PFSK-1 (cell line): ENCODE results near the gene OST4.

ENCODE experiments used
- FOXP2 ChIP-seq: optimal IDR thresholded peaks from 2 replicates; pipeline ENCODE3; 2011; ENCODE audit warnings: borderline replicate concordance, control low read depth, inconsistent platforms; ENCODE audit not compliant: insufficient read depth; ENCODE audit errors: extremely low read length, extremely low read depth
- POLR2AphosphoS5 ChIP-seq: IDR thresholded peaks from 2 replicates; pipeline ENCODE4 v1.6.1; 2012; ENCODE audit warnings: low read depth, mild to moderate bottlenecking, control low read depth, low read length, moderate library complexity
- SIN3A ChIP-seq: IDR thresholded peaks from 2 replicates; pipeline ENCODE4 v1.6.1; 2012; ENCODE audit warnings: mild to moderate bottlenecking, low read length, moderate library complexity, borderline replicate concordance; ENCODE audit not compliant: insufficient read depth
- TAF1 ChIP-seq: IDR thresholded peaks from 2 replicates; pipeline ENCODE4 v1.6.1; 2012; ENCODE audit warnings: low read length, control low read depth, borderline replicate concordance; ENCODE audit not compliant: insufficient read depth
- TF ChIP-seq, protein P1 (sequence below), 2 experiments: IDR thresholded peaks; 2 replicates each; pipeline versions ENCODE4 v1.6.1 to v1.8.0; 2011 to 2012; ENCODE audit warnings: low read depth in 2 of 2, low read length in 2 of 2, control low read depth in 1 of 2, inconsistent platforms in 1 of 2, mild to moderate bottlenecking in 1 of 2, moderate library complexity in 1 of 2; ENCODE audit not compliant: insufficient read depth in 1 of 2

Gene OST4

DNA sequence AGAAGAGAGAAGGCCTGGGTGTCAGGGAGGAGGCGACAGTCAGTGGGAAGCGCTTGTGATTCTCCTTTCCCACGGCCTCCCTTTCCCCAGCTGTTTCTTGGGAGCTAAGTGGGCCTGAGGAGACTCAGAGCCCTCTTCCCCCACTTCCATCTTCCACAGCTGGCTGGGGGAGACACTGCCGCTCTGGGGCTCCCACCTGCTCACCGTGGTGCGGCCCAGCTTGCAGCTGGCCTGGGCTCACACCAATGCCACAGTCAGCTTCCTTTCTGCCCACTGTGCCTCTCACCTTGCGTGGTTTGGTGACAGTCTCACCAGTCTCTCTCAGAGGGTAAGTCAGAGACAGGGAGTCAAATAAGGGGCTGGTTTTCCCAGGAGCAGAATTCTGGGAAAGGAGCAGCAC is 31.6 kb downstream of the OST4 start:
- TF ChIP-seq TAF1 (no peak), SIN3A (no peak), POLR2AphosphoS5 (no peak), FOXP2 (no peak)
- TF ChIP-seq, protein P1, sequence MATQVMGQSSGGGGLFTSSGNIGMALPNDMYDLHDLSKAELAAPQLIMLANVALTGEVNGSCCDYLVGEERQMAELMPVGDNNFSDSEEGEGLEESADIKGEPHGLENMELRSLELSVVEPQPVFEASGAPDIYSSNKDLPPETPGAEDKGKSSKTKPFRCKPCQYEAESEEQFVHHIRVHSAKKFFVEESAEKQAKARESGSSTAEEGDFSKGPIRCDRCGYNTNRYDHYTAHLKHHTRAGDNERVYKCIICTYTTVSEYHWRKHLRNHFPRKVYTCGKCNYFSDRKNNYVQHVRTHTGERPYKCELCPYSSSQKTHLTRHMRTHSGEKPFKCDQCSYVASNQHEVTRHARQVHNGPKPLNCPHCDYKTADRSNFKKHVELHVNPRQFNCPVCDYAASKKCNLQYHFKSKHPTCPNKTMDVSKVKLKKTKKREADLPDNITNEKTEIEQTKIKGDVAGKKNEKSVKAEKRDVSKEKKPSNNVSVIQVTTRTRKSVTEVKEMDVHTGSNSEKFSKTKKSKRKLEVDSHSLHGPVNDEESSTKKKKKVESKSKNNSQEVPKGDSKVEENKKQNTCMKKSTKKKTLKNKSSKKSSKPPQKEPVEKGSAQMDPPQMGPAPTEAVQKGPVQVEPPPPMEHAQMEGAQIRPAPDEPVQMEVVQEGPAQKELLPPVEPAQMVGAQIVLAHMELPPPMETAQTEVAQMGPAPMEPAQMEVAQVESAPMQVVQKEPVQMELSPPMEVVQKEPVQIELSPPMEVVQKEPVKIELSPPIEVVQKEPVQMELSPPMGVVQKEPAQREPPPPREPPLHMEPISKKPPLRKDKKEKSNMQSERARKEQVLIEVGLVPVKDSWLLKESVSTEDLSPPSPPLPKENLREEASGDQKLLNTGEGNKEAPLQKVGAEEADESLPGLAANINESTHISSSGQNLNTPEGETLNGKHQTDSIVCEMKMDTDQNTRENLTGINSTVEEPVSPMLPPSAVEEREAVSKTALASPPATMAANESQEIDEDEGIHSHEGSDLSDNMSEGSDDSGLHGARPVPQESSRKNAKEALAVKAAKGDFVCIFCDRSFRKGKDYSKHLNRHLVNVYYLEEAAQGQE (IDR thresholded peaks at IDR 0.05; ENCODE audit: insufficient read depth in 1 of 2, low read depth in 2 of 2, low read length in 2 of 2): no peak

DNA sequence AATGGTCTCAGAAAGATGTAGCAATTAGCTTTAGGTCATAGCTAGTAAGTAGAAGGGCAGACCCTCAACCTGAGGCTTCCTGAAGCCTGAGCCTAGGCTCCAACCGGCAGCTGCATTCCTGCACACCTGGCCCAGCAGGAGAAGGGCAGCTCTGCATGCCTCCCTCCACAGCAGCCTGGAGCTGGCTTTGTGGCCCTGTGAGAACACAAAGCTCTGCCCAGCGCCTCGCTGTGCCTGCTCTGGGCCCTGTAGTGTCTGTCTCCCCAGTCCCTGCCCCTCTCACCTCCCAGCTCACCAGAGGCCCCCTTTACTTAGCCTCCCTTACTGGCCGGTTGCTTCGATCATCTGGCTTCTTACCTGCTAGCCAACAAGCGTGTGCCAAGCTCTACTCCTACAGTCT is 32.0 kb downstream of the OST4 start:
- TF ChIP-seq FOXP2: no peak
- no peak for TF ChIP-seq POLR2AphosphoS5
- no peak for TF ChIP-seq TAF1
- TF ChIP-seq, protein P1 (IDR thresholded peaks at IDR 0.05; ENCODE audit: insufficient read depth in 1 of 2, low read depth in 2 of 2, low read length in 2 of 2): no peak
- no peak for TF ChIP-seq SIN3A

DNA sequence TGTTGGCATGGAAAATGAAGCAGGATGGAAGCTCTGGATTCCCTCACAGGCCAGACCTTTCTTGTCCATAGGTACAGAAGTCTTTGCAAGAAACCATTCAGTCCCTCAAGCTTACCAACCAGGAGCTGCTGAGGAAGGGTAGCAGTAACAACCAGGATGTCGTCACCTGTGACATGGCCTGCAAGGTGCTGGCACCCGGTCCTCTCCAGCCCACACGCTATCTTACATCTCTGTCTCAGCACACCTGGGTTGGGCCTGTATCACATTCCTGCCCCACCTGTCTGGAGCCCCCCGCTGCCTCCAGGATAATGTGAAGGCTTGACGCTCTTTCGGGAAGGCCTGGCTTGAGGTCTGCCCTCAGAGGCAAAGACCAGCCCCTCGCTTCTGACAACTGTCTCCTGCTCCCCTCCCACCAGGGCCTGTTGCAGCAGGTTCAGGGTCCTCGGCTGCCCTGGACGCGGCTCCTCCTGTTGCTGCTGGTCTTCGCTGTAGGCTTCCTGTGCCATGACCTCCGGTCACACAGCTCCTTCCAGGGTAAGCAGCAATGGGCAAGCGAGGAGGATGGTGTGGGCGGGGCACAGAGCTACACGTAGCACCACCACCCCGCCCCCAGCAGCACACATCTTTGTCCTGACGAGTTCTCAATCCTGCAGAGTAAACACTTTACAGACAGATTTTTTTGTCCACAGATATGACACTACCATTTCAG is 32.7 kb downstream of the OST4 start:
- no peak for TF ChIP-seq TAF1
- no peak for TF ChIP-seq SIN3A
- TF ChIP-seq POLR2AphosphoS5: no peak
- TF ChIP-seq FOXP2: no peak
- TF ChIP-seq, protein P1 (IDR thresholded peaks at IDR 0.05; ENCODE audit: insufficient read depth in 1 of 2, low read depth in 2 of 2, low read length in 2 of 2): no peak

DNA sequence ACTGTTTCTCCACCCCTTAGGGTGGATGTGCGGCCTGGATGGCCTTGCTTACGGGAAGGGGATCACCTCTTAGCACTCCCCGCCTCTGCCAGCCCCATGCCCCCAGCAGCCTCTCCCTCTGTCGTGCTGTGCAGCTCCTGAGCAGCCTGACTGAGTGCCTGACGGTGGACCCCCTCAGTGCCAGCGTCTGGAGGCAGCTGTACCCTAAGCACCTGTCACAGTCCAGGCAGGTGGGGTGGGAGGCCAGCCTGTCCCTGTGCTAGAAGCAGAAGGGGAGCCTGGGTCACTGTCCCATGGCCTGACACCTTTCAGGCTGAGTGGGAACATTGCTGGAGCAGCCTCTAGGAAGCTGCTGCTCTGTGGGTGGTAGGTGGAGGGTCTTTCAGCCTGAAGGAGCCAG is 33.4 kb downstream of the OST4 start:
- TF ChIP-seq, protein P1 (IDR thresholded peaks at IDR 0.05; ENCODE audit: insufficient read depth in 1 of 2, low read depth in 2 of 2, low read length in 2 of 2): no peak
- no peak for TF ChIP-seq POLR2AphosphoS5
- no peak for TF ChIP-seq TAF1
- TF ChIP-seq FOXP2: no peak
- TF ChIP-seq SIN3A: no peak

GRCh38 chr2:27033253-27033852 is 38.1 kb downstream of the OST4 start:
- no peak for TF ChIP-seq FOXP2
- TF ChIP-seq SIN3A: no peak
